Measurements from ENCODE around the gene CCDC85A.
A peak's percentile ranks its signal among the peaks of the same experiment; 100 is the strongest.
"Not testable (repeated sequence)": the region's sequence is repeated elsewhere in the genome, so short reads cannot be mapped to it uniquely, and the experiment has no call there.

CCDC85A gene

DNA sequence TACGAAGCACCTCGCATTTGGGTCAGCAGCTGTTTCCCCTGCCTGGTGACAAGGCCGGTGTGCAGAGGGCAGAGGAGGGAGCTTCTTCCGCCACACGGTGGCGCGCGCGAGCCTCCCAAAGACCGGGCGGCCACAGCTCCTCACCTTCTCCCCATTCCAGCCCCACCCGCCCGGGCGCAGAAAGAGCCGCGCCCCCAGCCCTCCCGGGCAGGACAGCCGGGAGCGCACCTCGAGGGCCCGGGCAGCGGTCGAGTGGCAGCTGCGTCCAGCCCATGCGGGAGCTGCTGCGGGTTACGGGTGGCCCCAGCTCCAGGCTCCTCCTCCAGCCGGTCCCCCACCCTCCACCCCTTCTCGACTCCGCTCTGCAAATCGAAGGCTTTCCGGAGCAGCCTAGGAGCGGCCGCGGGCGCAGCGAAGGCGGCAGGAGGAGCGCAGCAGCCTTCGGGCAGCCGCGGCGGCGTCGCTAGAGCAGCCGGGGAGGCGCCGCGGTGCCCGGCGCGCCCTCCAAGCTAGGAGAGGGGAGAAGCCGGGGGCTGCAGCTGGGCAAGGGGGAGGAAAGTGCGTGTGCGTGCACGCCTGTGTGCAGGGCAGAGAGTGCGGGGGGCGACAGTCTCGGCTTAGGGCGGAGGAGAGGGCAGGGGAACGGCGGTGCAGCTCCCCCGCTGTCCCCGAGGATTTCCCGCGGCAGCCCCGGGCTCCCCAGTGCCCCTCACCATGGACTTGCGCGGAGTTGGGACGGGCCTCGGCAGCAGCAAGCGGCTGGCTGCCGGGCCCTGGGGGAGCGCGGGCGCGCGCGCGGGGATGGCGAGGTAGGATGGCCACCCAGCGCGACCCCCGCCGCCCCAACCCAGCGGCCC is at the start of gene CCDC85A:
Gene CCDC85A (plus strand): TSS at position 348 of the 857 bp plus-strand sequence. CDS start 635 bp downstream, outside the sequence.
- DNase-seq, result peak; percentile 83

DNA sequence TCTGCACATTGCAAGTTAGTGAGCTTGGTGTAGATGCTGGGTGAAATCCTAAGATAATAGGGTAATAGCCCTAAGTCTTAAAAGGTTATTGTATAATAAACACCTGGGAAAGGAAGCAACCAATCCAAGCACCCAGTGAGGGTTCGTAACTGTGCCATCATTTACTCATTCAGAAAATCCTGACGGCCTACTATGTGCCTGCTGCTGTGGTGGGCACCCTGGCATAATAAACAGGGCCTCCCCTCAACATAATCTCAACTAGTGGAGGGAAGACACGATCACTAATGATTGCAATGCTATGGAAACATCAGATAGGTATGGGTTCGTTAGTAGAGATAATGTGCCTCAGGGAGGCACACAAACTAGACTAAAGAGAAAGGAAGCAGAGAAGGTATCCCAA is 48.9 kb upstream of the CCDC85A start:
- DNase-seq, result no peak

DNA sequence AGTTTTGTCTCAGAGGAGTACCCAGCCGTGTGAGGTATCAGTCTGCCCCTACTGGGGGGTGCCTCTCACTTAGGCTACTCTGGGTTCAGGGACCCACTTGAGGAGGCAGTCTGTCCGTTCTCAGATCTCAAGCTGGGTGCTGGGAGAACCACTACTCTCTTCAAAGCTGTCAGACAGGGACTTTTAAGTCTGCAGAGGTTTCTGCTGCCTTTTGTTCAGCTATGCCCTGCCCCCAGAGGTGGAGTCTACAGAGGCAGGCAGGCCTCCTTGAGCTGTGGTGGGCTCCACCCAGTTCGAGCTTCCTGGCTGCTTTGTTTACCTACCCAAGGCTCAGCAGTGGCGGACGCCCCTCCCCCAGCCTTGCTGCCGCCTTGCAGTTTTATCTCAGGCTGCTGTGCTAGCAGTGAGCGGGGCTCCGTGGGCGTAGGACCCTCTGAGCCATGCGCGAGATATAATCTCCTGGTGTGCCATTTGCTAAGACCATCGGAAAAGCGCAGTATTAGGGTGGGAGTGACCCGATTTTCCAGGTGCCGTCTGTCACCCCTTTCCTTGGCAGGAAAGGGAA is 41.2 kb upstream of the CCDC85A start:
- DNase-seq, result not testable (repeated sequence)

DNA sequence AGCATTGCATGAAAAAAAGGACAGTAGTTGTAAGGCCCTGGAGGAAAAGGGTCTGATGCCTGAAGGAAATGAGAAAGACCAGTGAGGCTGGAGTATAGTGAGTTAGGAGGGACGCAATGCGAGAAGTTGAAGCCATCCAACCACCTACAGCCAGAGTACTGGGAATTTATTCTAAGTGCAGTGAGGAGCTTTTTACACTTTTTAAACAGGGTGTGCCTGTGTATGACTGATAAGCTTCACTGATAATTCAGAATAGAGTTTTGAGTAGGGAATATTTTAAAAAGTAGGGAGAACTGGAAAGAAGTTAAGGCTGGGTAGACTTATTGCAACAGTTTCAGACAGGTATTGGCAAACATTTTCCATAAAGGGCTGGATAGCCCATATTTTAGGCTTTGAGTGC is 35.9 kb upstream of the CCDC85A start:
- DNase-seq, result no peak

DNA sequence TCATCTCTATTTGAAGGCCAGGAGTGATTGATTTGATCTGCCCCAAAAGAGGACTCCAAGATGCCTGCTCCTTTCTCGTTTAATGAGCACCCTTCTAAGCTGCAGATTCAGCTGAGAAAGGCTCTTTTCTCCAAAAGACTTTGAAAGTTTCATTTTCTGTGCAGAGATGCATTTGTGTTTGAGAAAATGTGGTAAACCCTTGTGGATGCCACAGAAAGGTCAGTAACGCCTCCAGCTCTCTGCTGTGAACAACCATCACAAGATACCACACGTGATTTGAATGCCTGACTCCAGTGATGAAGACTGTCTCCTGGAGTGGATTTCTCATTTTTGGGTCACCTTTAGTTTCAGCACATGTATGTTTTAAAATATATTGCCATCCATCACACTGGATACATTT is 35.0 kb upstream of the CCDC85A start:
- DNase-seq, result no peak

DNA sequence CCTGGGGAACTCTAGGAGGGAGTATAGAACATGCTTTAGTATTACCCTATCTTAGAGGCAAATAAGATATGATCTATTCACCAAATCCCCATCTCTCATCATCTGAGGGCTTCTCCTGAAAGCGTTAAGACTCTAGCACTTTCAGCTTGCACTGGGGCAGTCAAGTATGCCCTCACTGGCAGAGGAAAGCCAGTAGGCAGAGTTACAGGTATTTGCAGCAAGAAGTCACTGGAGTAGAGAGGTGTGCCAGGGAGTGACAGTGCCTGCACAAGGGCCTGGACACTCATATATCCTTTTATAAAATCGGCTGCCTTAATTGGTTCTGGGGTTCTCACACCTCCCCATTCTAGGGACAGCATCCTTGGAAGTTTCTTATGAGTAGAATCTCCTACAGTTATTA is 31.9 kb upstream of the CCDC85A start:
- DNase-seq, result no peak

DNA sequence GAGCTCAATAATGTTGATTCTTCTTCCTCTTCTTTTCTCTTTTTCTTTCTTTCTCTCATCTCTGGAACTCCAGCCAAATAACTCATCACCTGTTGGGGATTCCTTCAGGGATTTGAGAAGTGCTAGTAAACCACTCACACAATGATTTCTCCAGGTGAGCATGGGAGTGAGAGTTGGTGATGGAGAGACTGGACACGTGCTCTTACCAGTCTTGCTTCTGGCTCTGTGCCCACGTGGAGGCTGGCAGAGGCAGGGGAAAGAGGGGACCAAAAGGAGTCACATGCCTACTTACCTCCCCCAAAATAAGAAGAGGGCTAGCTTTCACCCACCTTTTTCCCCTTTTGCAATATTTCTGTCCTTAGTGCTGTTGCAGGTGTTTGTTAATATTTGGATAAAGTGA is 28.6 kb upstream of the CCDC85A start:
- no peak for DNase-seq

DNA sequence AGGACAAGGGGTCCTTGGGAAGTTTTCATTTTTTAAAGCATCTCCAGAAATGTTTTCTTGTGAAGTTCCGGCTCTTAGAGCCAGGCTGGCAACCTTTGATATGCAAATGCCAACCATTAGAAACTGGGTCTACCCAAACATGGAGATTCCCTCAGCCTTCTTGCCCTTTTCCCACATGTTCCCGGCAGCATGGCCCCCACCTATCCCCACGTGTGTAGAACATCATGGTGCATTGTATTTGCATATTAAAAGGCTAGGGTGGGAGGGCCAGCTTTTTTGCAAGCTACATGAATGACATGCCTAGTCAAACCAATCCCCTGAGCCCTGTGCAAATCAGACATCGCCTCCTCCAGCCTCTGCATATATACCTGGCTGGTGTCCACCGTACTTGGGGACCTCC is 23.9 kb upstream of the CCDC85A start:
- DNase-seq, result not testable (repeated sequence)

DNA sequence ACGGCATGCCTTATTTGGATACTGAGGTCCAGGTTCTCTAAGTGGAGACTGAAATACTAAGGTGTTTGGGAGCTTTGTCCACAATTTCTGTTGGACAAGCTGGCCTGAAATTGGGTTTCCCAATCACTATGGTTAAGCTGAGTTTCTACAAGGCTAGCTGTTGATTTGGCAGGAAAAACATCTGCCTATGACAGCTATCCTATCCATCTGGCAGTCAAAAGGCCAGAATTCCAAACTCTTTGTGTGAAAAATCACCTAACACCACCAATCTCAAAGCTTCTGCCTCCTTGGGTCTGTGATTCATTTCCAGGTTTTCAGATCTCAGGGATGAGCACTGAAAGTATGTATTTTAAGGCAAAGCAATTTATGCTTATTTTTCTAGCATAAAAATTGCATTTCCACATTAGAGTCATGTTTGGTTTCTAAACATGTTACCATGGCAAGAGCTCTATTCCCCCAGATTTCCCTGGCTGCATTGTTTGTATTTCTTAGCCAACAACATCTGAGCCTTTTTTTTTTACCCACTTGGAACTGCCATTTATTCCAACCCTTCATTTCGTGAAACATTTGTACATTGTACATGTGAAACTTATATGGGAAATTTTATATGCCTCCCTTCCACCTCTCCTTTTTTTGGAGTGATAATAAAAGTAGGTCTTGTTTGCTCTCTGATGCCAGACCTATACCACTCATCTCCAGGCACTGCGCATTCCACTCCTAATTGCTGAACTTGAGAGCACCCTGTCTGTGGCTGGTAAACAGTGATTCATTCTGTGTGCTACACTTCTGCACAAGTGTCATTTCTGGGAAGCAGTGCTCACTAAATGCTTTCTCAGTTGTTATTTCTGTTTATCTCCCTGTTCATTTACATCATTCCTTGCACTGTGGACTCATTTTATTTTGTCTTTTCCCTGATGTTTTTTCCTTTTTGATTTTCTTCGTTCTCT is 15.9 kb upstream of the CCDC85A start:
- no peak for DNase-seq

DNA sequence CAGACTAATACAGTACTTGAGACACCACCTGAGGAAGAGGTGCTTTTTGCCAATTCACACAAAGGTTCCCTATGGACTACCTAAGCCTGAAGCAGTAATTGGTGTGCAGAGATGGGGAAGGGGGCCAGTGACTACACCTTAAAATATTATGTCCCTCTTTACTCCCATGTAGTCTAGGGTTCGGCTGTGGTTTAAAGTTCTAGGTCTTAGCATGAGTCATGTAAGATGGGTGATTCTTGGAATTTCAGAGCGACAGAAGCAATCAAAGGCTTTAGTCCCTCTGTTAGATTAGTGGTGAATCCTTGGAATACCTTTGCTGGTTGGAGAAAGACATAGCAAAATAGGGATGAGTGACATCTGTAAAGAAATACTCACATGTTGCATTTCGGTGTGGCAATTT is 14.3 kb upstream of the CCDC85A start:
- DNase-seq, result no peak

DNA sequence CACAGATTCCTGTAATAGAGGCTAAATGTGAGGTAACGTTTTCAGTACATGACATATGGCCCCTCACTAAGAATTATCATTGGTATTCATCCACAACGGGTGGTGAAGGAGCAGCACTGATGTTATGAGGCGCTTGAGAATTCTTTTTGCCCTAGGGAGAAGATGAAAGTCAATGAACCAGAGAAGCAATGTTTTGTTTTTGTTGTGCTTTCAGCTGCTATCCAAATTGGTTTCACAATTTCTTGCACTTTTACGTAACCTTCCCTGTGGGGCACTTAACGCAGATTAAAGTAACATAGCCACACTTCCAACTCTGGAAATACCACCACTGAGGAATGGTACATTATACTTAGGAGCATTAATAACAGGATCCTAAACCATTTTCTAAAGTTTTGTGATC is 13.3 kb upstream of the CCDC85A start:
- DNase-seq, result no peak

DNA sequence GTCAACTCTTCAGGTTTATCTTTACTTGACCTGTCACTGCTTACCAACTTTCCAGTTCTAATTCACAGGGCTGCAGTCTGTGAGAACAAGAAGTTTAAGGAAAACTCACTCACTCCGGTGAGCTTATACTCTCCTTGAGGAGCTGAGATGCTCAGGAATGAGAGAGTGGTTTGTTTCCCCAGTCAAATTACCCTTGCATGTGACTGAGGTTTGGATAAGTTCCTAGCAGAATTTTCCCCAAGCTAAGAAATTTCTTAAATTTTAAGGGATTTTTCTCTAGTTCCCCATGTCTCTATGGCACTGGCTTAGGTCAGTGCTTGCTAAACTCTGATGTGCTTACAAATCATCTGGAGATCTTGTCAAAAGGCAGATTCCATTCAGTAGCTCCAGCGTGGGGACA is 12.8 kb upstream of the CCDC85A start:
- no peak for DNase-seq

DNA sequence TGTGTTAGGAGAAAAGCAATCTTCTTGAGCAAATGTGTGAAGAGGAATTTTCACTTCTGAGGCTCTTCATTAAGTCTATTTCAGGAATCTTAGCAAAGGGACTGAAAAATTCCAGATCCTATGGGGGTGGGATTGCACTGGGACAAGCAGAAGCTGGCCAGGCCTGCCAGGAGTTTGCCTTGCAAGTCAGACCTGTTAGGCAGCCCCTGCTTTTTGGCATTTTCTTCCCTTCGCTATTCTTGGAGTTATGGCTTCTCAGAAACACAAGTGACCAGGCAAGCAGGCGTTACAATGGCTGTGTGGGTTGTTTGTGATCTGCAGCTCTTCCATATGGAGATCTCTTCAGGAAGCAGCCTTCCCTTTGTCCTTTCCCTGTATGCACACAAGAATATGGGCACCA is 8.0 kb upstream of the CCDC85A start:
- DNase-seq, result no peak

DNA sequence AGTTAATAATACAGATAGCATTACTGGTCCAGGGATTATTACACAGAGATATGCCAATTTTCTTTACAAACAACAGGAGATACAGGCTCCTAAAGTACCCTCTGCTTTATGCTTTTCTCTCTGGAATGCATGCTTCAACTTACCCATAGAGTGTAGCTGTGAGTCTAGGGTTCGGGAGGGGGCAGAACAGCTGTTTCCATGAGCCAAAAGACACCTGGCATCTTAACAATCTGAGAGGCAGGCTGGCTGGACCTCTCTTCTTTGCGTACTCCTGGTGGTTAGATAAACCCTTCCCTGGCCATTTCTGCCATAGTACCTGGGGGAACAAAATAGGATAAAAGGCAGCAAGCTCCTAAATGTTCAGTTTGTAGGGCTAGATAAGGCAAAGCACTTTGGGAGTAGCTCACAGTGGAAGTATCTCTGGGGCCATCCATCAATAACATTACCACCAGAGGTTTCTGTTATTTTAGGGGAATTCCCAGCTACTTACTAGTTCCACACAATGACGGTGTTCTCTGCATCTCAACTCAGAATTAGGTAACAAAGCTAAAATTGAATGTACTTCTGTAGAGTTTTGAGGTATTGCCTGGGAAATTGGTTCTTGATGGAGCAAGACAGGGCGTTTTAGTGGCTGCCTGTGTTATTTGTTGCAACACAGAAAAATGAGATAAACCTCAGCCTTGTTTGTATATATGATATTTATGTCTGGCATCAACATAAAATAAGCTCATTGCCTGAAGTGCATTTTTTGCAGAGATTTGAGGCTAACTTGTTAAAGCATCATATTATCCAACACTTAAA is 6.2 kb upstream of the CCDC85A start:
- no peak for DNase-seq

DNA sequence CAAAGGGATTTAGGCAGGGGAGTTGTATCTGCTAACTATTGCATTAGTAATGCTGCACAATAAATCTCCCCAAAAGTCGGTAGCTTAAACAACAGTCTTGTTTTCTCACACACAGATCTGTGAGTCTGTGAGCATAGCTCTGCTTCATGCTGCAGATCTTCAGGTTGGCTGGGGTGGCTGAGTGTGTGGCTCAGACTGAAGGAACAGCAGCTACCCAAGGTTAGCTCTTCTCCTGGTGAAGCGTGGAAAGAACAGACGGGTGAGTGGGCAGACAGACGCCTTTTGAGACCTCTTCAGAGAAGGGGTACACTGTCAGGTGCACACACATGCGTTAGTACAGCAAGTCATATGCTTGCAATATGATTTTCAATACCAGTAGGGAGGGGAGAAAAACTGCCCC is 3.9 kb upstream of the CCDC85A start:
- DNase-seq, result no peak

DNA sequence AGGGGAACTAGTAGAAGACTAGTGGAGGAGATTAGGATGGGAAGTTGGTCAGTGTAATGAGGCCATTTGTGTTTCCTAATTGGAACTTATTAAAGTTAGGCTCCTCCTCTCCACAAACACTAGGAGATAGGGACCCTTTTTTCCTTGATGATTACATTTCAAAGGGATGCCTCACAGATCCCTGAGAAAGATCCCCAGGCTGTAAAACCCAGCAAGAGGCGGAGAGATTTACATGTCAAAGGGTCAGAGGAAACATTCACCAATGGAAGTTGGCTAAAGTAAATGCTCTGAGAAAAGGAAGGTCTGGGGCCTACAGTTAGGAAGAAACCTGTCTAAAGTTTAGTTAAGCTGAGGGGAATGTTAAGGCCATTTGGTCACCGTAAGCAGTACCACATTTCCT is 1.4 kb upstream of the CCDC85A start:
- no peak for DNase-seq

DNA sequence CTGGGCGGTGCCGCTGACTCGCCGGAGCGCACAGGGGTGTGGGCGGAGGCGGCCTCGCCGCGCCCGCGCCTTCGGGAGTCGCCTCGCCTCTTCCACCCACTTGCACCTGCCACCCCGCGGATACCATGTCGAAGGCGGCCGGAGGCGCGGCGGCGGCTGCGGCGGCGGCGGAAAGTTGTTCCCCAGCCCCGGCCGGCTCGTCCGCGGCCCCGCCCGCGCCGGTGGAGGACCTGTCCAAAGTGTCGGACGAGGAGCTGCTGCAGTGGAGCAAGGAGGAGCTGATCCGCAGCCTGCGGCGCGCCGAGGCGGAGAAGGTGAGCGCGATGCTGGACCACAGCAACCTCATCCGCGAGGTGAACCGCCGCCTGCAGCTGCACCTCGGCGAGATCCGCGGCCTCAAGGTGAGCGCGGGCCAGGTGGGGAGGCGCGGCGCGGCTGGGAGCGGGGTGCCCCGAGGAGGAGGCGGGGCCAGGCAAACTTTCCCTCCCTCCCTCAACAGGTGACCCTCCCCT is 766 bp downstream of the CCDC85A start:
- peak; percentile 34 for DNase-seq

DNA sequence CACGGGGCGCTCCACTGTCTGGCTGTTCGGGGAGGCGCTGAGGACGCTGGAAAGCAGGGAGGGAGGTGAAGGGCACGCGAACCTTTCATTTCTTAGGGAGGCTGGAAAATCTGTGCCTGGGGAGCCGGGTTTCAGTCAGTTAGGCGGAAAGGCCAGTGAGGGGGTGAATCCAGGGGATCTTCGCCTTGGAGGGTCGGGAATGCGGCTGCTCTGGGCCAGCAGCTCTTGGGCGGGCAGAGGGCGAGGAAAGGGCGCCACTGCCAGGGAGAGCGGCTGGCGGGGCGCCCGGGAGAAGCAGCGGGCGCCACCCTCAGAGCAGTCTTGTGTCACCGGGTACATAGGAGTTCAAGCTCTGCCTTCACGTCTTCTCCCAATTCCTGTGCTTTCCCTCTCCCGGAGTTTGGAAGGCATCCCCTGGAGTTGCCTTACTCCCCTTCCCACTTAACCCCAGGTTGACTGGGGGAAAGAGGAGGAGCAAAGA is 1.4 kb downstream of the CCDC85A start:
- DNase-seq, result peak; percentile 41

DNA sequence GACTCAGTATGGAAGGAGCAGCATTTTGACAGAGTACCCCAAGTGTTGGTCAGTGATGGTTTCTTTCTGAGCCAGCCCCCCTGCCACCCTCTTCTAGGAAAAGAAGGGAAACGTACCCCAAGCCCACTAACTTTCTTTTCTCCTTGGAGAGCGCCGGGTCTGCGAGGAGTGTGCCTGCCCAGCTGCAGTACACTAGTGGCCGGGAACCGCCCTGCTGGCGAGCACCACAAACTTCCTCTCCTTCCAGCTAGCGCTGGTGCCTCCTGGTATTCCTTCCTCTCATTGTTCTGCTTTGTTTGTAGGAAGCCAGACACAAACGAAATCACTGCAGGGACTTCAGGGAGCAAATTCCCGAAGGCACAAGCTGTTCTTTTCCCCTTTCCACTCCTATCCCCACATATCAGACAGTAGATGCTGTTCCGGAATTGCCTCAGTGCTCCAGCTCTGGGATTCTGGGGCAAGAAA is 1.8 kb downstream of the CCDC85A start:
- DNase-seq, result peak; percentile 41

DNA sequence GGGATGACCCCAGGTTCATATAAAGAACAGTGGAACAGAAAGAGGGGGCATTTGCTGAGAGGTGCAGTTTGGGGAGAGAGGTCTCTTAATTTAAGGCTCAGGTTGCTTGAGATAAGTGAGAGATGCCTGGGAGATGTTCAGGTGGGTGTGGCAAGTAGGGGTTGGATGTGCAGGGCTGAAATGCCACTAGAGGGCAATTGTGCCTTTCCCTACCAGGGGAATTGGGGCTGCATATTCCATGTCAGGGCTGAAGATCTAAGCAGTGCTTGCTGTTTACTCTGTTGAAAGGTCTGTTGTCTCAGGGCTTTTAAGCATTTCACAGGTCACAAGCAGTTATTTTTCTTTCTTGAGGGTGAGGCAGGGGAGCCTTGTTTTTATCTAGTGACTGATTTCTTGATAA is 7.8 kb downstream of the CCDC85A start:
- peak; percentile 4 for DNase-seq

DNA sequence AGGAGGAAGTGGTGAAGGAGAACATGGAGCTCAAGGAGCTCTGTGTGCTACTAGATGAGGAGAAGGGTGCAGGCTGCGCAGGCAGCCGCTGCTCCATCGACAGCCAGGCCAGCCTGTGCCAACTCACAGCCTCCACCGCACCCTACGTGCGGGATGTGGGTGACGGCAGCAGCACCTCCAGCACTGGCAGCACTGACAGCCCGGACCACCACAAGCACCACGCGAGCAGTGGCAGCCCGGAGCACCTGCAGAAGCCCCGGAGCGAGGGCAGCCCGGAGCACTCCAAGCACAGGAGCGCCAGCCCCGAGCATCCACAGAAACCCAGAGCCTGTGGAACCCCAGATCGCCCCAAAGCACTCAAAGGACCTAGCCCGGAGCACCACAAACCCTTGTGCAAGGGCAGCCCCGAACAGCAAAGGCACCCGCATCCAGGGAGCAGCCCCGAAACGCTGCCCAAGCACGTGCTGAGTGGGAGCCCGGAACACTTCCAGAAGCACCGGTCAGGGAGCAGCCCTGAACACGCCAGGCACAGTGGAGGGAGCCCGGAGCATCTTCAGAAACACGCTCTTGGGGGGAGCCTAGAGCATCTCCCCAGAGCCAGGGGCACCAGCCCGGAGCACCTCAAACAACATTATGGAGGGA is 9.0 kb downstream of the CCDC85A start:
- DNase-seq, result no peak

DNA sequence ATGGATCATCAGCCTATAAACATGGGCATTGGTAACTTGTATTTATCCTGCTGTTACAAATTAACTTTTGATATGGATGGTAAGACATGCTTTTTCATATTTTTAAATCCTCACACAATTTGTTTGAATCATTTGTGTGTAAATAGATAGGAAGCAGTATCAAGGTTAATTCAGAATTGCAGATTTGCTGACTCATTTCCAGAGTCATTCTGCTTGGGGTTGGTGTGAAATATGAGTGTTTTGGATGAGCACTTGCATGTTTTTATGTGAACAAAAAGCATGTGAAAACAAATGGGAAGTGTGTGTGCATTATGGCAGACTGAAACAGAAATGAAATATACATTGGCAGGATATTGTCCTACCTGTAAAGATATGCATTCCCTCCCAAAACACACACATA is 11.8 kb downstream of the CCDC85A start:
- DNase-seq, result no peak

Measured in T1000 (cell line).